Measurements from ENCODE around the gene ANO3.
"Not testable (repeated sequence)": the region's sequence is repeated elsewhere in the genome, so short reads cannot be mapped to it uniquely, and the experiment has no call there.

ANO3 gene

GRCh38 chr11:26571861-26572654 lies 240.1 kb downstream of the ANO3 start, which contains the start of gene MUC15:
Gene MUC15 (minus strand): TSS chr11:26572263. CDS start chr11:26567094, 5,169 bp downstream.
- no peak for FAIRE-seq
- DNase-seq (ENCODE audit: low spot score) = no peak

- DNase-seq (ENCODE audit: low spot score) (no peak), FAIRE-seq (no peak)
Observed at GRCh38 chr11:26572770-26573402, 241.0 kb downstream of the ANO3 start.

DNA sequence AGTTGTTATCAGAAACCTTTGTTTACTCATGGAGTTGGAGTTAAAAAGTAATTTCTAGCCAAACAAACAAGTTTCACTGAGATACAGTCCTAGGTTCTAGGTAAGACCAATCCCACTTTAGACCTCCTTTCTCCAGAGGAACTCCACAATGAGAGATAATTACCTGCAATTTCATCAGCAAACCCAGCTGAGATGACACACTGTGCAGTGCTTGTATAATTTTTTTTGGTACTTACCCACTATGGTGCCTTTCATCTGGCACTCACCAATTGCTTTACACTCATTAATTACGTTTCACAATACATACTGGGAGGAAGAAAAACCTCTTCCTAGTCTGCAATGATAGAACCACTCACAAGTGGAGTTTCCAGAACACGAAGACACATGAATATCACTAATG lies 242.0 kb downstream of the ANO3 start:
- DNase-seq (ENCODE audit: low spot score) = no peak
- no peak for FAIRE-seq

DNA sequence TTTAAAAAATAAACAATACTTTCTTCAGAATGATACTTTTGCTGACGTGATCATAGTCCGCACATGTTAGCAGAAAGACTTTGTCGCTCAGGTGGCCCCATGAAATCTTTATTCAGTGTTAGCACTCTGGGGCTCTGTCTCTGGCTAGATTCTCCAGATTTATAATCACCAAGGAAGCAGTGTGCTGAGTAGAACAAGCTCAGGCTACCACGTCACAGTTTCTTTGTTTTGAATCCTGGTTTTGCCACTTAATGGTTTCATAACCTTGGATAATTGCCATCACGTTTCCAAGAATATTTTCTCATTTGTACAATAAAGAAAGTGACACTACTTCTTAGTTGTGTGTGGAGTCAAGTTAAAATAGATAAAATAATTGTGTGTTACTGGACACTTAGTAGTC lies 244.0 kb downstream of the ANO3 start:
- FAIRE-seq (no peak), DNase-seq (ENCODE audit: low spot score) (no peak)

GRCh38 chr11:26578998-26579661 lies 247.2 kb downstream of the ANO3 start:
- FAIRE-seq = no peak
- no peak for DNase-seq (ENCODE audit: low spot score)

- no peak for DNase-seq (ENCODE audit: low spot score)
- no peak for FAIRE-seq
Observed at GRCh38 chr11:26579683-26580082, 247.8 kb downstream of the ANO3 start.

- DNase-seq (ENCODE audit: low spot score) = no peak
- FAIRE-seq = no peak
Observed at GRCh38 chr11:26580929-26581328, 249.0 kb downstream of the ANO3 start.

- FAIRE-seq (no peak), DNase-seq (ENCODE audit: low spot score) (no peak)
Observed at GRCh38 chr11:26583550-26583949, 251.6 kb downstream of the ANO3 start.

DNA sequence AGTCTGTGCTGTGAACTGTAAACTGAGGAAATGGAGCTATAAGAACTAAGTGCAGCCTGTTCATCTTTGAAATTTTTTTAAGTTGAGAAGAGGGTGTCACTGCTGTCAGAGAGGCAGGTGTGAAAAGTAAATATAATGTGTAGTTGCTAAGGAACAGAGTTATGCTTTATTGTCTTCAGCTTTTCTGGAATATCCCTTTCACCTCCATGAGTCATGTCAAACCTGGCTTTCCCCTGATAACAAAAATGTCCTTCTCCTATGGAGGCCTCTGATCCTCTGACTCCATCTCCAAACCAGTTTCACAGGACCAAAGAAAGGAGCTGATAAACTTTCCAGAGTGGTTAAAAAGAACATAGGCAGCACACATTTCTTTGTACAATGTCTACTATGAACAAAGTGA lies 252.9 kb downstream of the ANO3 start:
- DNase-seq (ENCODE audit: low spot score) (no peak), FAIRE-seq (no peak)

DNA sequence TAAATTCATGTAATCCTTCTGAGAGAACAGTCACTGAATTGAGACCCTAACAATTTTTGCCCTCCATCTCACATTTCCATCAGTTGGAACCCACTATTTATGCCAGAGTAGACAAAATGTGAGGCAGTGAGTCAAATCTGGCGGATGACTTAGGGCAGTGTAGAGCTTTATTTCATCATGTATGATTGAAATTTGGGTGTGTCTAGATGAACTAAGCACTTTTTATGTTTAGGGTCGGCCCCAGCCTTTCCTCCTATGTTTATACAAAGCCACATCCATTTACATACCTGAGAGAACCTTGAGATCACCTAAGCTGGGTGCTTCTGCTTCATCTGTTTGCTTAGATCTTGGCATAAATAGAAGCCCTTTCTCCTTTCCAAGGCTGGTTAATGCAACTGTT lies 255.1 kb downstream of the ANO3 start:
- FAIRE-seq (no peak), DNase-seq (ENCODE audit: low spot score) (no peak)

DNA sequence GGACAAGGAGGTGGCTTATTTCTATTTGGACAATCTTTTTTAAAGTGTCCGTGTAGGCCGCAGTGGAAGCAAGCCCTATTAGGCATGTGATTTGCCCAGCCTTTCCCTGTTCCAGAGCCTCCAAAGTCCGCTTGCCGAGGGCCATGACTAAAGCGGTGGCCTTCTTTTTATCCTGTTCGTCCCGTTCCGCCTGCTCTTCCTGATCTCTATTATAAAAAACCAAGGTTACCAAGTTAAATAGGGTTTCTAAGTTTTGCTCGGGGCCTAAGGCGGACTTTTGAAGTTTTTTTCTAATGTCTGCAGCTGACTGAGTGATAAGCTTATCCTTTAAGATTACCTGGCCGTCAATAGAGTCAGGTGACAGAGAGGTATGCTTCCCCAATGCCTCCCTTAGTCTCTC lies 261.8 kb downstream of the ANO3 start:
- DNase-seq (ENCODE audit: low spot score) (no peak), FAIRE-seq (no peak)

DNA sequence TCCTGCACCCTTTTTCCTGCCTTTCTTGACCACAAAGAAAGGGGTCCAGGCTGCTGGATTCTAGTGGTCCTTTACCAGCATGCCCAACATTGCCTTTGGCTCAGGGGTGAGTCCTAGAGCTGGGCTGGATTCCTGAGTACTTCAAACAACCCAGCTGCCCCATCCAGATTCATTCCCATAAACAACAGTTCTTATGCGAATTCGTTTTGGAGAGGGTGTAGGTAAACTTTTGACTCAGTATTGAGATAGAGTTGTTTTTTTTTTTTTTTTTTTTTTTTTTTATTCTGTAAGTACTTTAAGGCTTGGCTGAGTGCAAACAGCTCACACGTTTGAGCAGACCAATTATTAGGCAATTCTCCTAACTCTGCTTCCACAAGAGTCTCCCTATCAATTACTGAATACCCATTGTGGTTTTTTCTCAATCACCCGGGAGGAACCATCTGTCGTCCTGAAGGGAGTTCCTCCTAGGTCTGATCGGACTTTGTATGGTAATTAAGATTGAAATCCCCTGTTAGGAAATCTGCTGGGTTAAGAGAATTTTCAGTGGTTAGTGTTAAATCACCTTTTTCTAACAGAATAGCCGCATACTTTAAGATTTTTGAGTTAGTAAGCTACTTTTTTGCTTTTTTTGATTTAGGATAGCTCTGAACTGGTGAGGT lies 263.4 kb downstream of the ANO3 start:
- FAIRE-seq; DNase-seq (ENCODE audit: low spot score): not testable (repeated sequence)

DNA sequence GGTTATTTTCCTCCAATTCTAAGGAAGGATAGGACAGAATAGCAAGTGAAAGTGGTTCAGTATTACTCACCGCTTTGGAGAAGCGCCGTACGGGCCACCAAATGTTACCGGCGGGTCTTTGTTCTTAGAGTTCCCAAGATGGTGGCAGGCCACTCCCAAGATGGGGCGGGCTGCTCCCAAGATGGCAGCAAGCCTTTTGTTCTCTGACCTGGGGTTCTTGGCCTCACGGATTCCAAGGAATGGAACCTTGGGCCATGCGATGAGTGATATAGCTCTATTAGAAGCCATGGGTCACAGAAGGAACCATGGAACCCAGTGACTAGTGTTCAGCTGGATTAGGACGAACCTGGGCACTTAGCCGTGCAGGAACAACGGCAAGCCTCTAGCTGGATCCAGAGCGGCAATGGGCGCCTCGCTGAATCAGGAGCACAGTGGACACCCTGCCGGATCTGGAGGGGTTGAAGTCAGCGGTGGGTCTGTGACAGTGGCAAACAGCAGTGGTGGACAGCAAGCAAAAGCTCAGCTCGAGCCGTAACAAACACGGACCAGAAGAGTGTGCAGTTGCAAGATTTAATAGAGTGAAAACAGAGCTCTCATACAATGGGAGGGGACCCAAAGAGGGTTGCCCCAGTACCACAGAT lies 265.2 kb downstream of the ANO3 start:
- not testable (repeated sequence) for FAIRE-seq

GRCh38 chr11:26597899-26598298 lies 266.0 kb downstream of the ANO3 start:
- FAIRE-seq (no peak), DNase-seq (ENCODE audit: low spot score) (no peak)

More for the DNA sequence above, 265.2 kb downstream of the ANO3 start:
- not testable (repeated sequence) for DNase-seq (ENCODE audit: low spot score)

DNA sequence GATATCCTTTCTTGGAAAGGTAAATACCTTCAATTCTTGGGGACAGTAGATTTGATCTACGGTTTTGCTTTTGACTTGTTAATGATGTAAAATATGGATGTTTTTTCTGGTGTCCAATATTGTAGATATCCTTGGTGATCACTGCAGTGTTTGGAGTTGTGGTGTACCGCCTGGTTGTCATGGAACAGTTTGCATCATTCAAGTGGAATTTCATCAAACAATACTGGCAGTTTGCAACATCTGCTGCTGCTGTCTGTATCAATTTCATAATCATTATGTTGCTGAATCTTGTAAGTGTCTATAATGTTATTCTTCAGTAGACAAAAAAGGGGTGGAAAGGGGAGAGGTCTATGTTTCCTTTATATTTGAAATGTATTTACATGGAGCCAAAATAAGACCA lies 267.5 kb downstream of the ANO3 start:
- FAIRE-seq (peak; percentile 52), DNase-seq (ENCODE audit: low spot score) (peak; percentile 38)

- DNase-seq (ENCODE audit: low spot score) (no peak), FAIRE-seq (no peak)
Observed at GRCh38 chr11:26599876-26600434, 268.0 kb downstream of the ANO3 start.

DNA sequence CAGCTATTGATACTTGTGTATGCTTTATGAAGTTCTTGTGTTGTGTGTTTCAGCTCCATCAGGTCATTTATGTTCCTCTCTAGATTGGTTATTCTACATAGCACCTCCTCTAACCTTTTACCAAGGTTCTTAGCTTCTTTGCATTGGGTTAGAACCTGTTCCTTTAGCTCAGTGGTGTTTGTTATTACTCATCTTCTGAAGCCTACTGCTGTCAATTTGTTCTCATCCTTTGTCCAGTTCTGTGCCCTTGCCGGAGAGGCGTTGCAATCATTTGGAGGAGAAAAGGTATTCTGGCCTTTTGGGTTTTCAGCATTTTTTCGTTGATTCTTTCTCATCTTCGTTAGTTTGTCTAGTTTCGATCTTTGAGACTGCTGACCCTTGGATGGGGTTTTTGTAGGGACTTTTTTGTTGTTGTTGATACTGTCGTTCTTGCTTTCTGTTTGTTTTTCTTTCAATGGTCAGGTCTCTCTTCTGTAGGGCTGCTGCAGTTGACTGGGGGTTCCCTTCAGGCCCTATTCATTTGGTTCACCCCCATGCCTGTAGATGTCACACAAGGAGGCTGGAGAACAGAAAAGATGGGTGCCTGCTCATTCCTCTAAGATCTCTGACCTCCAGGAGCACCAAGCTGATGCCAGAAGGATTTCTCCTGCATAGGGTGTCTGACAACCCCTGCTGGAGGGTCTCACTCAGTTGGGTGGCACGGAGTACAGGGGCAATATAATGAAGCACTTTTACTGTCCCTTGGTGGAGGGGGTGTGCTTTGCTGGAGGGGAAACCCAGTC lies 276.0 kb downstream of the ANO3 start:
- FAIRE-seq (no peak), DNase-seq (ENCODE audit: low spot score) (no peak)

- FAIRE-seq = no peak
Observed at GRCh38 chr11:26608507-26609146, 276.7 kb downstream of the ANO3 start.

GRCh38 chr11:26613759-26614158 lies 281.8 kb downstream of the ANO3 start:
- FAIRE-seq (no peak), DNase-seq (ENCODE audit: low spot score) (no peak)

More at GRCh38 chr11:26608507-26609146, 276.7 kb downstream of the ANO3 start:
- DNase-seq (ENCODE audit: low spot score) = no peak

DNA sequence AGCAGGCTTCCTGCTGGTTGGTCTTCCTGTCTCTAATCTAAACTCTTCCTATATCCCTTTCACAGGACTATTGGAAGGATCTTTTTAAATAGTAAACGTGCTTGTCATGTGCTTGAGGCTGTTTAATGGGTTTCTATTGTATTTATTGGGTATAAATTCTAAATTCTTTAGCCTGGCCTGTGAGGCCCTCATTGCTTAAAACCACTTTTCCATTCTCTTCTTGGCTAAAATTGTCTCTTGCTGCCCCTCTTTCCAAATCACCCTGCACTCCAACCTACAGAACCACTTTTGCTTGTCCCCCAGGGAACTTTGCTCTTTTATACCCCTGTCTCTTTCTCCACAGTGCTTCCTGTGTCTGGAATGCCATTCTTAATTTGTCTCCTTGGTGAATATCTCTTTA lies 286.5 kb downstream of the ANO3 start:
- no peak for FAIRE-seq
- DNase-seq (ENCODE audit: low spot score) = no peak
